Activated CD4-positive, alpha-beta T cell treated with anti-CD3 and anti-CD28 coated beads, Interleukin-2, amount 10 ng/mL, durations not matched to agents 24 days and 14 days (primary cell): ENCODE results near the gene GLB1L. TPM values are rescaled to one million over a fixed set of nuclear protein-coding genes. Genes with fewer than 3 reads are reported as not detected.

Experiments
- DNase-seq: peaks from one replicate; pipeline ENCODE4 v3.0.0; 2022
- H3K27ac Mint-ChIP-seq: one replicate; pipeline ENCODE4 v1.8.0; 2022; ENCODE audit warnings: mild to moderate bottlenecking, mixed read lengths
- H3K27me3 Mint-ChIP-seq: one replicate; pipeline ENCODE4 v1.8.0; 2022; ENCODE audit warnings: mixed read lengths
- H3K36me3 Mint-ChIP-seq: one replicate; pipeline ENCODE4 v1.8.0; 2022; ENCODE audit warnings: low read depth, mild to moderate bottlenecking, mixed read lengths
- H3K4me1 Mint-ChIP-seq: one replicate; pipeline ENCODE4 v1.8.0; 2021; ENCODE audit warnings: mixed read lengths
- H3K4me3 Mint-ChIP-seq: one replicate; pipeline ENCODE4 v1.8.0; 2022; ENCODE audit warnings: mild to moderate bottlenecking, moderate library complexity, mixed read lengths
- H3K9me3 Mint-ChIP-seq: one replicate; pipeline ENCODE4 v1.8.0; 2021; ENCODE audit warnings: mixed read lengths
- intact Hi-C: fragments of 100-400 bp; cut with micrococcal nuclease; formaldehyde crosslinking; loops from one replicate; pipeline ENCODE4 v1.15.1; 2023
- total RNA-seq: library from RNA; stranded (reverse); gene quantifications from 2 replicates; pipeline ENCODE4 v1.2.3, GENCODE V29; 2022

GLB1L gene
- total RNA-seq, 1 donor from 2014 or later = 4.9 TPM

DNA sequence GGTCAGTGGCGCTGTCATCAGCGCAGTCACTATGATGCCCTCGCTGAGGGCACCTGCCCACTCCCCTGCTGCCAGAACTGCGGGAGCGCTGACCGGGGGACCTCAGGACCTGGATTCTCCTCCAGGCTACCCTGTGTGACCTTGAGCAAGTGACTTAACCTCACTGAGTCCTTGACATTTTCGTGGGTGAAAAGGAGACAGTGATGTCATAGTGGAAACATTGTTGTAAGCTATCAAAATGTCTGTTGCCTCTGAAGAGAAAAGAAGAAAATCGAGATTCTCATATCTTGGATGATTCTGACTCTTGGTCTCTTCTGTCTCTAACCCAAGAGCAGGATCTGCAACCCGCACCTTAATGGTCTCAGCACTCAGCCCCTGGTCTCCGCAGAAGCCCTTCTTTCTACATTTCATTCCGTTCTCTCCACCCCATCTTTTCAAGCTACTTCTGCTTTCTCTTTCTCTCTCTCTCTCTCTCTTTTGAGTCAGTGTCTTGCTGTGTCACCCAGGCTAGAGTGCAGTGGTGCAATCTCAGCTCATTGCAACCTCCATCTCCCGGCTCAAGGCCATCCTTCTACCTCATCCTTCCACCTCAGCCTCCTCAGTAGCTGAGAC, 9.5 kb upstream of the GLB1L start:
- Mint-ChIP-seq H3K4me3 (peak overlapping the region; percentile 80), H3K27ac (peak overlapping the region; percentile 91), H3K27me3 (peaks cover 3% of the 10 kb centered on the region), H3K36me3 (peaks cover 32% of the 10 kb centered on the region), H3K4me1 (peaks cover 40% of the 10 kb centered on the region), H3K9me3 (no peaks in the 10 kb centered on the region)
- intact Hi-C loops = loop anchor here (1.0 to 5.0 kb wide), 4 partner anchors 94 to 687 kb away; partner anchors contain the start of genes CNOT9, NHEJ1 and USP37
- DNase-seq = peak; percentile 85

- Mint-ChIP-seq H3K27ac (peak within 1 kb of the TSS; percentile 91), H3K4me1 (peaks cover 47% of the 10 kb centered on the region), H3K36me3 (peaks cover 39% of the 10 kb centered on the region), H3K27me3 (no peaks in the 10 kb centered on the region), H3K4me3 (peak within 1 kb of the TSS; percentile 80), H3K9me3 (no peaks in the 10 kb centered on the region)
- intact Hi-C loops = loop anchor here (1.0 to 5.0 kb wide), 12 partner anchors 9 to 687 kb away; partner anchors contain the start of genes ANKZF1, ATG9A, CHPF and CNOT9
- peak; percentile 97 for DNase-seq
Observed at GRCh38 chr2:219253753-219254589, 8.7 kb upstream of the GLB1L start, which contains the start of gene TUBA4A. Gene TUBA4A, minus strand, starts transcription at chr2:219253918. Its CDS starts 60 bp downstream, at chr2:219253858.

DNA sequence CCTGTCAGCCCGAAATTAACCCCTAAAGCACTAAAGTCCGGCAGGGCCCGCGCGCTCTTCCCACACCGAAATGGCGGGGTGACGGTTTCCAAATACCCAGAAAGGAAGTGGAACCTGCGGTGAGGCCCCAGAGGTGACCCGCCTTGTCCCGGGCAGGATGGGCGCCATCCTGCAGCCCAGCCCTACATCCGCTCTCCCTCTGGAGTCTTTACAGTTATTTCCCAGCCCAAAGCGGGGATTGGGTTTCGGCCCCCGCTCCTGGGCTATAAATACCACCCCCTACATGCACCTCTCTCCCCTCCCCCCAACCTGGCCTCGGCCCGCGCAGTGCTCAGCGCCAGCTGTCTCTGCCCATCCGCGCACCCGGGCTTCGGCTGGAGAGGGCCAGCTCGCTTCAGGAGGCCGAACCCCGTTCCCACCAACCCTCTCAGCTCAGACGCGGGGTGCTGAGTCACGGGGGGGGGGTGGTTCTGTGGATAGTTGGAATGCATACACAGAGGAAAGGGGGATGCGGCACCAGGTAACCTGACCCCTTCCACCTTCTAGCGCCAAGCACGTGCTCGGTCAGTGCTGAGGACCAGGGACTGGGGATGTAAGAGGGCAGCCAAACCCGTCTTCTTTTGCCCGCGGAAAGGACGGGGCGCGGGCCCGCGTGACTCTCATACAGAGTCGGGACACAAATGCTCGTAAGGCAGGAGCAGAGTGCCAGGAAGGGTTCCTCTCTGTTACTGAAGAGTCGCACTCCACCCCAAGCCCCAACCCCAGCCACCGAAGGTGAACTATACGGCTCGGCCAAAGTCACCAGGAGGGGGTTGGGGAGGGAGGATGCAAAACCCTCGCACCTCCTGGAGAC, 7.9 kb upstream of the GLB1L start, which contains the start of gene TUBA4B:
TUBA4B (plus strand) TSS at position 344 of the 853 bp plus-strand sequence; CDS start at position 509, 165 bp downstream.
- H3K27ac Mint-ChIP-seq = peak within 1 kb of the TSS; percentile 91
- H3K36me3 Mint-ChIP-seq = peaks cover 48% of the 10 kb centered on the region
- H3K4me1 Mint-ChIP-seq = peaks cover 55% of the 10 kb centered on the region
- no peaks in the 10 kb centered on the region for H3K9me3 Mint-ChIP-seq
- peak; percentile 89 for DNase-seq
- H3K4me3 Mint-ChIP-seq = peak within 1 kb of the TSS; percentile 80
- no peaks in the 10 kb centered on the region for H3K27me3 Mint-ChIP-seq
- intact Hi-C loops = loop anchor here (1.0 to 5.0 kb wide), 9 partner anchors 8 to 686 kb away; partner anchors contain the start of genes ANKZF1, ATG9A, CHPF and CNOT9

GRCh38 chr2:219252570-219252899, 7.3 kb upstream of the GLB1L start:
- H3K27ac Mint-ChIP-seq = peak overlapping the region; percentile 91
- H3K9me3 Mint-ChIP-seq = no peaks in the 10 kb centered on the region
- no peaks in the 10 kb centered on the region for H3K27me3 Mint-ChIP-seq
- peak overlapping the region; percentile 80 for H3K4me3 Mint-ChIP-seq
- intact Hi-C loops = loop anchor here (5.0 kb wide), 1 partner anchor 685 kb away; the partner anchor contains the start of genes CNOT9 and USP37
- H3K4me1 Mint-ChIP-seq = peaks cover 61% of the 10 kb centered on the region
- peaks cover 52% of the 10 kb centered on the region for H3K36me3 Mint-ChIP-seq
- no peak for DNase-seq

DNA sequence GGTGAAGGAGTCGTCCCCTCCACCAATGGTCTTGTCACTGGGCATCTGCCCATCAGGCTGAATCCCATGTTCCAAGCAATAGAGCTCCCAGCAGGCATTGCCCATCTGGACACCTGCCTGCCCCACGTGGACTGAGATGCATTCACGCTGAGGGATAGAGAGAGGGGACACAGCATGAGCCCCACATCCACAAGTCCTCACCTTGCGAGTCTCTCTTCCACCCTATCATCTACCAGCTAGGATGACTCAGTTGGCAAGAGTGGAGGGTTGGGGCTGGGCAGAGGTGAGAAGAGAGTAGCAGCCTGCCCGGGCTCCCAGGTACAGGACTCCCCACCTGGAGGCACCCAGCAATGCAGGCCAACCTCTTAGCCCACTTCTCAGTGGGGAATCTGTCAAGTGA, 6.8 kb upstream of the GLB1L start:
- Mint-ChIP-seq H3K9me3 (no peaks in the 10 kb centered on the region), H3K4me1 (peaks cover 66% of the 10 kb centered on the region), H3K27me3 (no peaks in the 10 kb centered on the region), H3K36me3 (peaks cover 54% of the 10 kb centered on the region), H3K4me3 (peak overlapping the region; percentile 80), H3K27ac (peak overlapping the region; percentile 91)
- intact Hi-C loops = loop anchor here (5.0 kb wide), 1 partner anchor 685 kb away; the partner anchor contains the start of genes CNOT9 and USP37
- DNase-seq = peak; percentile 71

DNA sequence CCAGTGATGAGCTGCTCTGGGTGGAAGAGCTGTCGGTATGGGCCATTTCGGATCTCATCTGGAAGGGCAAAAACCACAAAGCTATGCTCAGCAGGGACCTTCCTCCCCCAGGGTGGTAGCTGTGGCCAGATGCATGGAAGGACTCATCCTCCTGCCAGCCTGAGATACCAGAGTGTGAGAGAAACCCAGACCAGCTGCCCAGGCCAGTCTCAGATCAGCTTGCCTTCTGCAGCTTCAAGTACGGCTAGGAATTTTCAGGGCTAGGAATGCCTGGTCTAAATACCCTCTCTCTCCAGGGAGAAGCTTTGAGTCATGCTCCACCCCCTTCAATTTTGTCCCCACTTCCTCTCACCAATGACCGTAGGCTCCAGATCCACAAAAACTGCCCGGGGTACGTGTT, 6.4 kb upstream of the GLB1L start:
- Mint-ChIP-seq H3K4me1 (peaks cover 70% of the 10 kb centered on the region), H3K36me3 (peaks cover 57% of the 10 kb centered on the region), H3K27ac (peak overlapping the region; percentile 91), H3K4me3 (peak overlapping the region; percentile 80), H3K27me3 (no peaks in the 10 kb centered on the region), H3K9me3 (no peaks in the 10 kb centered on the region)
- DNase-seq = no peak
- intact Hi-C loops = loop anchor here (5.0 kb wide), 1 partner anchor 684 kb away; the partner anchor contains the start of genes CNOT9 and USP37

- Mint-ChIP-seq H3K9me3 (no peaks in the 10 kb centered on the region), H3K27ac (peak overlapping the region; percentile 91), H3K27me3 (no peaks in the 10 kb centered on the region), H3K4me1 (peaks cover 72% of the 10 kb centered on the region), H3K36me3 (peaks cover 61% of the 10 kb centered on the region), H3K4me3 (peak overlapping the region; percentile 80)
- intact Hi-C loops = loop anchor here (5.0 kb wide), 1 partner anchor 683 kb away; the partner anchor contains the start of genes CNOT9 and USP37
- peak; percentile 69 for DNase-seq
Observed at GRCh38 chr2:219250049-219250781, 5.0 kb upstream of the GLB1L start.

DNA sequence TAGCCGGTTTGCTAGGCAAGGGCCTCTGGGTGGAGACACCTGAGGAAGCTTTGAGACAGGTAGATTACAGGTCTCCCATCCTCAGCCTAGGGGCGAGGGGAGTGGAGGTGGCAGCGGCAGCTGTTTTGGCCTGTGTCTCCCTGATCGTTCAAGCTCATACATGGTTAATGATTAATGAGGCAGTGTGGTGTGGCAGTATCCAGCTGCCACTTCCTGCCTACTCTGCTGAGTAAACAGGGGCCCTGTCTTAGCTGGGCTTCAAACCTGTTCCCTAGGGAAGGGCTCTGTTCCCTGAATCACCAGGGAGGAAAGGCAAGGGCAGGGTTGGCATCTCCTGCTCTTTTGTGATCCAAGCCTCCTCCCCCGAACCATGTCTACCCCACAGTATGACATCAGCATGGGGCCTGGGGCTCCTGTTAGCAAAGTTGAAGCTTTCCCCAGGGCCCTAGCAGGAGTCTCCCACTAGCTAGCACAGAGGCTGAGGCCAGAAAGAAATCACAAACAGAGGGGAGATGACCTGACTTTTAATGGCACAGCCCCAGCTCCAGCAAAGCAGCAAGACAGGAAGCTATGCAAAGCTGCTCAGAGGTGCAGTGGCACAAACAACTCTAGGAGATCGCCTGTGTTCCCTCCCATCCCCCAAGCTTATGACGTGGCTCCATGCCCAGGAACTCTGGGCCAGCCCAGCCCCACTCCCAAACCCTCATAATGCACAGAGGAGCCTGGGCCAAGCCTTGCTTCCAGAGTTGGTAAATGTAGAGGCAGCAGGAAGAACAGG, 4.1 kb upstream of the GLB1L start:
- H3K36me3 Mint-ChIP-seq = peaks cover 61% of the 10 kb centered on the region
- H3K27me3 Mint-ChIP-seq = no peaks in the 10 kb centered on the region
- intact Hi-C loops = no loop called here
- no peaks in the 10 kb centered on the region for H3K9me3 Mint-ChIP-seq
- DNase-seq = peak; percentile 83
- H3K4me3 Mint-ChIP-seq = peak overlapping the region; percentile 80
- peak overlapping the region; percentile 91 for H3K27ac Mint-ChIP-seq
- peaks cover 74% of the 10 kb centered on the region for H3K4me1 Mint-ChIP-seq

DNA sequence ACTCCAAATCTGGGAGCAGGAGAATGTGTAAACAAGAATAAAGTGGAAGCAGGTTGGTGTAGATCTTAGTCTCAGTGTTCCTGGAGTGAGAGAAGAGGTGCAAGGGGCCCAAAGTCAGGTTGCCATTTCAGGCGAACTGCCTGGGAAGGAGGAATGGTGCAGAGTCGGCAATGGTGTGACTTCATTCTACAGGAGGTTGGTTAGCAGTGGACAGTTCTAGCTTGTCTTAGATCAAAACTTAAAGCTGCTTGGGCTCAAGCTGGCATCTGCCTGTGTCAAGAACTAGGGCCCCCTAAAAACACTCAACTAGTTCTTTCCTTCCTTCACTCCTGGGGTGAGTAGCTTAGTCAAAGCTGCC, 3.6 kb upstream of the GLB1L start:
- intact Hi-C loops = no loop called here
- peaks cover 61% of the 10 kb centered on the region for H3K36me3 Mint-ChIP-seq
- no peaks in the 10 kb centered on the region for H3K27me3 Mint-ChIP-seq
- DNase-seq = no peak
- peaks cover 78% of the 10 kb centered on the region for H3K4me1 Mint-ChIP-seq
- H3K9me3 Mint-ChIP-seq = no peaks in the 10 kb centered on the region
- peak overlapping the region; percentile 91 for H3K27ac Mint-ChIP-seq
- peak overlapping the region; percentile 80 for H3K4me3 Mint-ChIP-seq

- Mint-ChIP-seq H3K27me3 (no peaks in the 10 kb centered on the region), H3K36me3 (peaks cover 60% of the 10 kb centered on the region), H3K4me3 (peak overlapping the region; percentile 80), H3K4me1 (peaks cover 80% of the 10 kb centered on the region), H3K9me3 (no peaks in the 10 kb centered on the region), H3K27ac (peak overlapping the region; percentile 91)
- peak; percentile 87 for DNase-seq
- intact Hi-C loops = no loop called here
Observed at GRCh38 chr2:219247678-219248642, 2.7 kb upstream of the GLB1L start.

DNA sequence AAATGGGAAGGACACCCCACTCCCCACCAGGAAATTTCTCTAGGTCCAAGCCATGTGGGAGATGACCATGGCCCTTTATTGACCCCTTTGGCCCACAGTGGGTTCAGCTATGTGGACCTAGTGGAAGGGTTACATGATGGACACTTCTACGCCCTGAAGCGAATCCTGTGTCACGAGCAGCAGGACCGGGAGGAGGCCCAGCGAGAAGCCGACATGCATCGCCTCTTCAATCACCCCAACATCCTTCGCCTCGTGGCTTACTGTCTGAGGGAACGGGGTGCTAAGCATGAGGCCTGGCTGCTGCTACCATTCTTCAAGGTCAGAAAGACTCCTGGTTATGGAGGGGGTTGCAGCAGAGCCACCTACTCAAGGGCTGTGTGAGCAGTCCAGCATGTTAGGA, 1.3 kb upstream of the GLB1L start:
- peaks cover 70% of the 10 kb centered on the region for H3K4me1 Mint-ChIP-seq
- intact Hi-C loops = no loop called here
- peaks cover 47% of the 10 kb centered on the region for H3K36me3 Mint-ChIP-seq
- H3K9me3 Mint-ChIP-seq = no peaks in the 10 kb centered on the region
- H3K4me3 Mint-ChIP-seq = peak overlapping the region; percentile 80
- no peaks in the 10 kb centered on the region for H3K27me3 Mint-ChIP-seq
- peak overlapping the region; percentile 91 for H3K27ac Mint-ChIP-seq
- peak; percentile 60 for DNase-seq
